Activated CD8-positive, alpha-beta memory T cell treated with anti-CD3 and anti-CD28 coated beads, Interleukin-2, amount 50 U/mL, for 24 hours (primary cell): ENCODE data around the gene AGFG2.
"Not testable (repeated sequence)": the region's sequence is repeated elsewhere in the genome, so short reads cannot be mapped to it uniquely, and the experiment has no call there.

Experiments
- DNase-seq: peaks from one replicate; pipeline ENCODE4 v3.0.0-alpha.2; 2020; ENCODE audit errors: extremely low read depth

AGFG2 gene, protein sequence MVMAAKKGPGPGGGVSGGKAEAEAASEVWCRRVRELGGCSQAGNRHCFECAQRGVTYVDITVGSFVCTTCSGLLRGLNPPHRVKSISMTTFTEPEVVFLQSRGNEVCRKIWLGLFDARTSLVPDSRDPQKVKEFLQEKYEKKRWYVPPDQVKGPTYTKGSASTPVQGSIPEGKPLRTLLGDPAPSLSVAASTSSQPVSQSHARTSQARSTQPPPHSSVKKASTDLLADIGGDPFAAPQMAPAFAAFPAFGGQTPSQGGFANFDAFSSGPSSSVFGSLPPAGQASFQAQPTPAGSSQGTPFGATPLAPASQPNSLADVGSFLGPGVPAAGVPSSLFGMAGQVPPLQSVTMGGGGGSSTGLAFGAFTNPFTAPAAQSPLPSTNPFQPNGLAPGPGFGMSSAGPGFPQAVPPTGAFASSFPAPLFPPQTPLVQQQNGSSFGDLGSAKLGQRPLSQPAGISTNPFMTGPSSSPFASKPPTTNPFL

DNA sequence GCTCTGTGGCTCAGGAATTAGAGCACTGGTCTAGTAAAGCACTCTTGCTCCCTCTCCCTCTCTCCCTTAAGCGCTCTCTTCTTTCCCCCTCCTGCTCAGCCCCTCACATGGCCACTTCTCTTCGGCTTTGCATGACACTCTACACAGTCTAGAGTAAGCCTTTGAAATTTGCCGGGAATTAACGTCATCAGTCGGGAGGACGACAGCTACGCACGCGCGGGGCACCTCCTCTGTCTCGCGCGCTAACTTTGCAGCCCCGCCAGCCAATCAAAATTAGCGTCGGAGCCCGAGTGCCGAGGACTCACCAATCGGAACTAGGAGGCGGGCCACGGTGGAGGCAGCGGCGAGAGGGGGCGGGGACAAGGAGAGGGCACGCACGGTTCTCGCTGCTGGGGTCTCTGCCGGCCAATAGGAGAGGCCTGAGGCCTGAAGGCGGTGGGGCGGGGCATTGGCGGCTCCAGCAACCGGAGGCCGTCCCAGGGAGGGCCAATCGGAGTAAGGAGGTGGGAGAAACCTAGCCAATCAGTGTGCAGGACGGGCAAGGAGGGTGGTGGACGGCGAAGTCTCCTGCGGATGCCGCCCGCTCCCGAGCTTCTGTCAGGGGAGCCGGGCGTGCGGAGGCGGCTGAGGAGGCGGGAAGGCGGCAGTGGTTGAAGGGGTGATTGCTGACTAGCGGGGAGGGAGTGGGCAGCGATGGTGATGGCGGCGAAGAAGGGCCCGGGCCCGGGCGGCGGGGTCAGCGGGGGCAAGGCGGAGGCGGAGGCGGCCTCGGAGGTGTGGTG lies at the start of gene AGFG2:
AGFG2 (plus strand) TSS at position 550 of the 782 bp plus-strand sequence; CDS start at position 694, 144 bp downstream.
- DNase-seq: peak; percentile 100

DNA sequence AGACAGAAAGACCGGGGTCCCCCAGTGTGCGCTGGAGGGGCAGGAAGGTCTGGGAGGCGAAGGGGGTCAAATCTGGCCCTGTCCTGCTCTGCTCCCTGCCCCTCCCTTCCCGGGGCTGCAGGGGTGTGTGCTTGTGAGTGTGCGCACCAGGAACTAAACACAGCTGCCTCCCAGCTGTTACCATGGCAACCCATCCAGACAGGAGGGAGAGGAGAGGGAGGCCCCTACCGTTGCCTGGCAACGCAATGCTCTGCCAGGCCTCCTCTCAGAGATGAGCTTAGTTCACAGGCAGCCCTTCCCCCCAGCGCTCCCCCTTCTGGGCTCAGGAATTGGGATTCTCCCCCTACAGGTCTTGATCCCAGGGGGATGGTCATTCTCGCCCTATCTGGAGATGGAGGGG lies 49.2 kb upstream of the AGFG2 start:
- no peak for DNase-seq

DNA sequence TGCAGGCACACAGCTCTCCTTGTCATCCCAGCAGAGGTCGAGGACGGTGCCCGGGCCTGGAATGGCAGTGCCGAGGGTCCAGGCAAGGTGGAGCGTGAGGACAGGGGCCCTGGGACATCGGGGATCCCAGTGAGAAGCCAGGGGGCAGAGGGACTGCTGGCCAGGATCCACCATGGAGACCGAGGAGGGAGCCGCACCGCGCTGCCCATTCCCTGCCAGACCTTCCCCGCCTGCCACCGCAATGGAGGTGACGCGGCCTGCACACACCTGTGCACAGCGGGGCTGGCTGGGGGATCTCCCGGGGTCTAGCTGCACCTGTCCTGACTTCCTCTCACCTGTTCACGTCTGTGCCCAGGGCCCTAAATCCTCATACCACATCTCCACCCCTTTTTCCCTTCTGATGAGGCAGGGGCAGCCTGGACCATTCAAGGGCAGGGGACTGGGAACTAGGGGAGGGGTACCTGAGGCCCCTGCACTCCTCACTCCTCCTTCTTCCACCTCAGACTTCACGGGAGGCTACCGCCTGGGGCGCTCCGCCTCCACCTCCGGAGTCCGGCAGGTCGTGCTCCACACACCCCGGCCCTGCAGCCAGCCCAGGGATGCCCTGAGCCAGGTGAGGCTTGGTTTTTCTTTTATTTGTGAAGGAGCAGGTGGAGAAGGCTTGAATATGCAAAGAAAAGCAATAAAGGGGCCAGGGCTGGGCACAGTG lies 48.4 kb upstream of the AGFG2 start:
- DNase-seq: no peak

DNA sequence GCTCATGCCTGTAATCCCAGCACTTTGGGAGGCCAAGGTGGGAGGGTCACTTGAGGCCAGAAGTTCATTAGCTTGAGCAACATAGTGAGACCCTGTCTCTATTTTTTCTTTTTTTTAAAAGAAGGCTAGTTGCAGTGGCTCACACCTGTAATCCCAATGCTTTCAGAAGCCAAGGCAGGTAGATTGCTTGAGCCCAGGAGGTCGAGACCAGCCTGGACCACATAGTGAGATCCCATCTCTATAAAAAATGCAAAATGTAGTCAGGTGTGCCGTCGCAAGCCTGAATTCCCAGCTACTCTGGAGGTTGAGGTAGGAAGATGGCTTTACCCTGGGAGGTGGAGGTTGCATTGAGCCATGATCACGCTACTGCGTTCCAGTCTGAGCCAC lies 47.8 kb upstream of the AGFG2 start:
- no peak for DNase-seq

DNA sequence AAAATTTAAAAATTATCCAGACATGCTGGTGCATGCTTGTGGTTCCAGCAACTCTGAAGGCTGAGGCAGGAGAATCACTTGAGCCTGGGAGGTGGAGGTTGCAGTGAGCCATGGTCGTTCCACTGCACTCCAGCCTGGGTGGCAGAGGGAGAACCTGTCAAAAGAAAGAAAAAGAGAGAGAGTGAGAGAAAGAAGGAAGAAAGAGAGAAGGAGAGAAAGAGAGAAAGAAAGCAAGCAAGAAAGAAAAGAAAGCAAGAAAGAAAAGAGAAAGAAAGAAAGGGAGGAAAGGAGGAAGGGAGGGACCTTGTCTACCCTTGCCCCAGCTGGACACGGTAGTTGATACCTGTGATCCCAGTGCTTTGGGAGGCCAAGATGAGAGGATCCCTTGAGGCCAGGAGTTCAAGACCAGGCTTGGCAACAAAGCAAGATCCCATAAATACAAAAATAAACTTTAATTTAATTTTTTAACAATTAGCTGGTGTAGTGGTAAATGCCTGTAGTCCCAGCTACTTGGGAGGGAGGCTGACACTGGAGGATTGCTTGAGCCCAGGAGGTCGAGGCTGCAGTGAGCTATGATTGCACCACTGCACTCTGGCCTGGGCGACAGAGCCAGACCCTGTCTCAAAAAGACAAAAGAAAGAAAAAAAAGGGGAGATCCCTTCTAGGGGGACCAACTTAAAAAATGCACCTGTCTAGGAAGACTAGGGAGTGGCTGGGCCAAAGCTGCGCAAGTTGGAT lies 46.1 kb upstream of the AGFG2 start:
- DNase-seq: no peak

DNA sequence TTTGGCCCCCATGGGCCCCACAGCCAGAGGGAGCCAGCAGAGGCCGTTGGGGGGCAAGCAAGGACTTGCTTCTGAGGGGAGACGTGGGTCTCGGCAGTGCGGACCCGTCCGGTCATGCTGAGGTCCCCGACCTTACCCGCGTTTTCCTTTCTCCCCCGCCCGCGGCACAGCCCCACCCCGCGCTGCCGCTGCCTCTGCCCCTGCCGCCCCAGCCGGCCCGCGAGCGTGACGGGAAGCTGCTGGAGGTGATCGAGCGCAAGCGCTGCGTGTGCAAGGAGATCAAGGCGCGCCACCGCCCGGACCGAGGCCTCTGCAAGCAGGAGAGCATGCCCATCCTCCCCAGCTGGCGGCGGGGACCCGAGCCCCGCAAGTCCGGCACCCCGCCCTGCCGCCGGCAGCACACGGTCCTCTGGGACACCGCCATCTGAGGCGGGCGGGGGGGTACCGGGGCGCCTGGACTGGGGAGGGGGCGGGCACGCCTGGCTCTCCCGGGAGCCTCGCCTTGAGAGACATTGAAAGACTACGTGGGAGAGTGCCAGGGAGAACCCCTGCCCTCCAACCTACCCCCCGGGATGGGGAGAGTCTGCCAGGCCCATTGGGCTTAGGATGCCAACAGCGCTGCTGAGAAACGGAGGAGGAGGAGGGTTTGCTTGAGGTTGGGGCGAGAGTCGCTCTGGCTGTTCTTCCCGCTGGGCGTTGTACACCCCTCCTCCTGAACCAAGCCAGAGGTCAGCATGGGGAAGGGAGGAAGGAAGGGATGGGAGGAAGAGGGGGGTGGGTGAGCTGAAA lies 45.3 kb upstream of the AGFG2 start:
- DNase-seq: no peak

DNA sequence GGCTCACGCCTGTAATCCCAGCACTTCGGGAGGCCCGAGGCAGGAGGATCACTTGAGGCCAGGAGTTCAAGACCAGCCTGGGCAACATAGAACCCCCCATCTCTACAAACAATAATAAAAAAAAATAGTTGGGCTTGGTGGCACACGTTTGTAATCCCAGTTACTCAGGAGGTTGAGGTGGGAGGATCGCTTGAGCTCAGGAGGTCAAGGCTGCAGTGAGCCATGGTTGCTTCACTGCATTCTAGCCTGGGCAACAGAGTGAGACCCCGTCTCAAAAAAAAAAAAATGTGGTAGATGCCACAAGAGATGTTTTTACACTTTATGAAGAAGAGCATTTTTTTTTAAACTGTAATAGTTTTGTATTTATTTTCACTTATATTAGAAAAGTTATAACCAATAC lies 42.5 kb upstream of the AGFG2 start:
- DNase-seq: no peak

DNA sequence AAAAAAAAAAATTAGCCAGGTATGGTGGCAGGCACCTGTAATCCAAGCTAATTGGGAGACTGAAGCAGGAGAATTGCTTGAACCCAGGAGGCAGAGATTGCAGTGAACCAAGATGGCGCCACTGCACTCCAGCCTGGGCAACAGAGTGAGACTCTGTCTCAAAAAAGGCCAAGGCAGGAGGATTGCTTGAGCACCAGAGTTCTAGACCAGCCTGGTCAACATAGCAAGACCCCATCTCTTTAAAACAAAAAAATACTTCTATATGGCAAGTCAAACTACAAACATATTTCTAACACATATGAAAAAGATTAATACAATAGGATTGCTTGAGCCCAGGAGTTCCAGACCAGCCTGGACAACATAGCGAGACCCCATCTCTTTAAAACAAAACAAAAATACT lies 38.3 kb upstream of the AGFG2 start:
- DNase-seq: not testable (repeated sequence)

DNA sequence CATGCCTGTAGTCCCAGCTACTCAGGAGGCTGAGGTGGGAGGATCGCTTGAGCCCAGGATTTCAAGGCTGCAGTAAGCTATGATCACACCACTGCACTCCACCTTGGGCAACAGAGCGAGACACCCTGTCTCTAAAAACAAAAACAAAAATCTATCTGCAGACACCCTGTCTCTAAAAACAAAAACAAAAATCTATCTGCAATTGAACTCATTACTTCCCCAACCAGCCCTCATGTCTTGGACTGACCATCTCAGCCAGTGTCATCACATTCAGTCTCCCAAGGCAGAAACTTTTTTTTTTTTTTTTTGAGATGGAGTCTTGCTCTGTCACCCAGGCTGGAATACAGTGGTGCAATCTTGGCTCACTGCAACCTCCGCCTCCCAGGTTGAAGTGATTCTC lies 35.0 kb upstream of the AGFG2 start:
- not testable (repeated sequence) for DNase-seq

DNA sequence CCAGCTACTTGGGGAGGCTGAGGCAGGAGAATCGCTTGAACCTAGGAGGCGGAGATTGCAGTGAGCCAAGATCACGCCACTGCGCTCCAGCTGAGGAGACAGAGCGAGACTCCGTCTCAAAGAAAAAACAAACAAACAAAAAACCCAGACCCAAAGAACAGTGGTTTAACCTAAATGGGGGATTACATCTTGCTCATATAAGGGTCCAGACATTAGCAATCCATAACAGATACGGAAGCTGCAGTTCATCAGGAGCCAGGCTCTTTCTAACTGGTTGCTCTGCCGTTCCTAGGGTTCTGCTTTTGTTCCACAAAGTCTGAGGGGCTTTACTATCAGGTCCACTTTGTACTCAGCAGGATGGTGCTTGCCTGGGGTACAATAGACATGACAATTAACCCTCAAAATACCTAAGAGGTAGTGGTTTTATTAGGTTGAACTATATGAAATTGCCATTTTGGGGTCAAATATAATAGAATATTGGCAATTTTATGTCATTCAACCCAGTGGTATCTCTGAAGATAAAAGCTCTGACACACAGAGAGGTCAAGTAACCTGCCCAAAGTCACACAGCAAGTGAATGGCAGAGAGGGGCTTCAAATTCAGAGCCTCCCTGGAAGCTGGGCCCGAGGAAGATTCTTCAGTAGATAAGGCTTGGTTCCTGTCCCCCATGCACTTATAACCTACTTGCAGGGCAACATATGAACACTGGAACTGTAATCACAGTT lies 34.0 kb upstream of the AGFG2 start:
- no peak for DNase-seq

DNA sequence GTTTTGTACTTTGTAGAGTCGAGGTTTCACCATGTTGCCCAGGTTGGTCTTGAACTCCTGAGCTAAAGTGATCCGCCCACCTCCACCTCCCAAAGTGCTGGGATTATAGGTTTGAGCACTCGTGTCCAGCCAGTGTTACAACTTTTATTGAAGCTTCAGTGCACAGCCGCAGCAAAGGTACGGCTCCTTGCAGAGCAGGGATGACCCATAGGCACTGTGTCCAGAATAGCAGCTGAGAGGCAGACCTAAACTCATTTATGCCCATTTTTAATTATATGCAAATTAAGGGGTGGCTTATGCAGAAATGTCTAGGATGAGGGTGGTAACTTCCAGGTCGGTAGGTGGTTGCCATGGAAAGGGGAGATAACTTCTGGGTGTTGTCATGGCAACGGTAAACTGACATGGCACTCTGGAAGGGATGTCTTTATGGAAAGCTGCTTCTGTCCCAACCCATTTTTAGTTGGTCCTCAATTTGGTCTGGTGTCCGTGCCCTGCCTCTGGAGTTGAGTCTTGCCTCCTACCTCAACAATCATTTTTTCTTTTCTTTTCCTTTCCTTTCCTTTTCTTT lies 32.6 kb upstream of the AGFG2 start:
- DNase-seq: no peak

DNA sequence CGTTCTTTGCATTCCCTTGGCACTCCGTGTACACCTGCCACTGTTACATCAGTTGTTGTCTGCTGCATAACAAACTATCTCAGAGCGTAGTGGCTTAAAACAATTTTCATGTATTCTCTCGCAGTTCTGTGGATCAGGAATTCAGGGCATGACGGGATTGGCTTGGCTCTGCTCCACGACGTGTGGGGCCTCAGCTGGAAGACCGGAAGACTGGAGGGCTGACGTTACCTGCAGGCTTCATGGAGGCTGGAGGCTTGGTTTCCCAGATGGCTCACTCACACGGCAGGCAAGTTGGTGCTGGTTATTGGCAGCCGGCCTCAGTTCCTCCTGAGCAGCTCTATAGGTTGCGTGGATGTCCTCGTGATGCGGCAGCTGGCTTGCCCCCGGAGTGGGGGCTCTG lies 29.8 kb upstream of the AGFG2 start:
- DNase-seq: no peak

DNA sequence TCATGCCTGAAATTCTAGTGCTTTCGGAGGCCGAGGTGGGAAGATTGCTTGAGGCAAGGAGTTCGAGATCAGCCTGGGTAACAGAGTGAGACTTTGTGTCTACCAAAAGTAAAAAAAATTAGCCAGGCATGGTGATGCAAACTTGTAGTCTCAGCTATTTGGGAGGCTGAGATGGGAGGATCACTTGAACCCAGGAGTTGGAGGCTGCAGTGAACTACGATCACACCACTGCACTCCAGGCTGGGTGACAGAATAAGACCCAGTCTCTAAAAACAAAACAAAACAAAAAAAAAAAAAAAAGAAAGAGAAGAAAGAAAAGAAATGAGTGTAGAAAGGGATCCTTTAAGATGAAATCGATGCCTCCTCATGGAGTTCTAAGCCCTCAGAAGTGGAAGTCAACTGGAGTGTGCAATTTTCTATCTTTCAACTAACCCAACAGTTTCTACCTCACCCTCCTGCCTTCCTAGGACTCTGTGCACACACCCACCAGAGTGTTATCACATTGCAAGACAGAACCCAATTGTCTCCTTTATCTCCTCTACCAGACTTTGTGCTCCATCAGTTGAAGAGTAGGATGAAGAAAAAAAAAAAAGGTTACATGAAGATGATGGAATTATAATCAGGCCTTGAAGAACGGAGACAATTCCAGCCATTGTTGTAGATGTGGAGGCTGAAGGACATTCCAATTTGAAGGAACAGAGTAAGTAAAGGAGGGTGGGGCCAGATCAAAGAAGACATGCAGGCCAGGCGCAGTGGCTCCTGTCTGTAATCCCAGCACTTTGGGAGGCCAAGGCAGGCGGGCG lies 28.4 kb upstream of the AGFG2 start:
- DNase-seq: no peak

DNA sequence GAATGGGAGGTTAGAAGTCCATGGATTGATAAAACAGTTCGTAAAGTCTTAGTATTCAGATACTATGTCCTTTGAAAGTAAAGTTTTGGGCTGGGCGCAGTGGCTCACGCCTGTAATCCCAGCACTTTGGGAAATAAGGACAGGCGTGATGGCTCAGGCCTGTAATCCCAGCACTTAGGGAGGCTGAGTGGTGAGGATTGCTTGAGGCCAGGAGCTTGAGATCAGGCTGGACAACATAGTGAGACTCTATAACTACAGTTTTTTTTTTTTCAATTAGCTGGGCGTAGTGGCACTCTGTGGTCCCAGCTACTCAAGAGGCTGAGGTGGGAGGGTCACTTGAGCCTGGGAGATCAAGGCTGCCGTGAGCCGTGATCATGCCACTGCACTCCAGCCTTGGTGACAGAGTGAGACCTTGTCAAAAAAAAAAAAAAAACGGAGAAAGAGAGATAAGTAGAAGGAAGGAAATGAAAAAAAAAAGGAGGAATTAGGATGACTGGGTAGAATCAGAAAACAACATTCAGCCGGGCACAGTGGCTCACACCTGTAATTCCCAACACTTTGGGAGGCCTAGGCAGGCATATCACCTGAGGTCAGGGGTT lies 25.7 kb upstream of the AGFG2 start:
- no peak for DNase-seq

DNA sequence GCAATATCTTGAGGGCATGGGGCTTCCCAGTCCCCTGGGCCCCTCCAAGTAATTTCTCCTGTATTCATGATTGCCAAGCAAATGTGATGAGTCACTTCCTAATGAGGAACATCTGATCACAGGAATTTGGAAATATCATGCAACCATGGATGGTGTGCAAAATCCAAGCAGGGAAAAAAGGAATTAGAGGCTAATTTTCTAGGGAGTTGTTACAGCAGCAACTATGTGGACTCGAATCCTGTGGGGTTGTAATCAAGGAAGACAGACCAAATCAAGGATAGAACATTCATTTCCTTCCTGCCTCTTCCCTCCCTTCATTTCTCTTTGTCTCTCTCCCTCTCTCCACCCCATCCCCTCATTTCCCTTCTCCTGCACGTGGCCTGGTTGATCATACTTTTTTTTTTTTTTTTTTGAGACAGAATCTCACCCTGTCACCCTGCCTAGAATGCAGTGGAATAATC lies 23.9 kb upstream of the AGFG2 start:
- no peak for DNase-seq

DNA sequence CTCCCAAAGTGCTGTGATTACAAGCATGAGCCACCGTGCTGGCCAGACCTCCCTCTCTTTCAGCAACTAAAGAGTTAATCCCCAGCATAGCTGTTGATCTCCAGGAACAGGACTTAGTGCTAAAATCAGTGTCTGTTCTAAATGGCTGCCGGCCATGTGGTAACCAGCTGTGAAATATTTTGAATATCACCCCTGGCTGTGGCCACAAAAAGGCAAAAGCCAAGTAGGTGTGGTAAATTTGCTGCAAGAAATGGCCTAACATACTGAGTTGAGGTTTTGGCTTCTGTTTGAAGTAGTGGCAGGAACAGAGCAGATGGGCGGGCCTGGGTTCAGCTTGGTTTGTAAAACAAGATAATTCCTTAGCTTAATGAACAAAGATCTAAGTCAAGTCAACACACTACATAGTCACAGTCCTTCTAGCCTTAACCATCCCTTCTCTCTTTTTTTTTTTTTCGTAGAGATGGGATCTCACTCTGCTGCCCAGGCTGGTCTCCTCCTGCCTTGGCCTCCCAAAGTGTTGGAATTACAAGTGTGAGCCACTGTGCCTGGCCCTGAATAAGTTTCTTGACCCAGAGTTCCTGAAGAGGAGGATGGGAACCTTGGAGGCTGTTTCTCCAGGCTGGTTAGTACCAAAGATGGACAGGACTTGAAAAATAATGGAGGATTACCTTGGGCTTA lies 22.7 kb upstream of the AGFG2 start:
- DNase-seq: no peak

DNA sequence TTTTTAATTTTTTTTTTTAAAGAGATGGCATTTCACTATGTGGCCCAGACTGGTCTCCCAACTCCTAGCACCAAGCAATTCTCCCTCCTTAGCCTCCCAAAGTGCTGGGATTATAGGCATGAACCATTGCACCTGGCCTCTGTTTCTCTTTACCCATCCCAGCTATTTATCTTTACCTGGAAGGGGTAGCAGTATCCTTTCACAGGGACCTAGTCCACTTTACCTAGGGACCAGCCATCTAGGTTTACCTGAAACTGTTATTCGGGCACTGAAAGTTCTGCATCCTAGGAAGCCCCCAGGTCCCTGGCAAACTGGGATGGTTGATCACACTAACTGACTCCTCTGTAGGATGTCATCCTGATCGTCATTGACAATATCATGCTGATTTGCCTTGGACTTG lies 21.7 kb upstream of the AGFG2 start:
- DNase-seq: no peak

DNA sequence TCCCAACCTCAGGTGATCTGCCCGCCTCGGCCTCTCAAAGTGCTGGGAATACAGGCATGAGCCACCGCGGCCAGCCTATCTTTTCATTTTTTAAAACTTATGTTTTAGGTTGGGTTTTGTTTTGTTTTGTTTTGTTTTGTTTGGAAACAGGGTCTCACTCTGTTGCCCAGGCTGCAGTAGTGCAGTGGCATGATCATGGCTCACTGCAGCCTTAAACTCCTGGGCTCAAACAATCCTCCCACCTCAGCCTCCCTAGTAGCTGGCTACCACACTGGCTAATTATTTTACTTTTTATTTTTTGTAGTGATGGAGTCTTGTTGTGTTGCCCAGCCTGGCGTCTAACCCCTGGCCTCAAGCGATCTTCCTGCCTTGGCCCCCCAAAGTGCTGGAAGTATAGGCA lies 19.4 kb upstream of the AGFG2 start:
- DNase-seq: no peak
